Left cardiac atrium (tissue), 4 donors: ENCODE measurements around the gene INHBA. TPM values are rescaled to one million over a fixed set of nuclear protein-coding genes. Genes with fewer than 3 reads are reported as not detected.

Source experiments
- ATAC-seq, 2 donors: fragments of 200-7000 bp; cut with Tn5 transposase; one replicate each; pipeline ENCODE4 v1.9.1; 2020; ENCODE audit warnings: mild to moderate bottlenecking in 2 of 2, moderate library complexity in 2 of 2
- DNase-seq: peaks from one replicate; pipeline ENCODE4 v3.0.0-alpha.2; 2020
- intact Hi-C, 2 donors: fragments of 100-400 bp; cut with DNase I; formaldehyde crosslinking; loops; one replicate each; pipeline versions ENCODE4 v1.14.1 to v1.15.1; 2022 to 2023
- total RNA-seq, 2 donors: library from RNA; stranded (reverse); fragmentation: NEBNext Ultra II Directional; extraction: Animal tissue kit (Norgen Biotek cat#: 25700); gene quantifications; one replicate each; pipeline ENCODE4 v1.2.1, GENCODE V29; 2021
- donor health status: DM: no; HTN: yes; CAD: no.
- donor health status: DM: no; HTN: yes; CAD: no; lungs with severe emphysema.
- donor health status: DM: yes; HTN: yes; CAD: no.
- donor health status: Dilated cardiomyopathy.

INHBA gene
- total RNA-seq, 2 donors from 2014 or later = 1.5 to 15.4 TPM

DNA sequence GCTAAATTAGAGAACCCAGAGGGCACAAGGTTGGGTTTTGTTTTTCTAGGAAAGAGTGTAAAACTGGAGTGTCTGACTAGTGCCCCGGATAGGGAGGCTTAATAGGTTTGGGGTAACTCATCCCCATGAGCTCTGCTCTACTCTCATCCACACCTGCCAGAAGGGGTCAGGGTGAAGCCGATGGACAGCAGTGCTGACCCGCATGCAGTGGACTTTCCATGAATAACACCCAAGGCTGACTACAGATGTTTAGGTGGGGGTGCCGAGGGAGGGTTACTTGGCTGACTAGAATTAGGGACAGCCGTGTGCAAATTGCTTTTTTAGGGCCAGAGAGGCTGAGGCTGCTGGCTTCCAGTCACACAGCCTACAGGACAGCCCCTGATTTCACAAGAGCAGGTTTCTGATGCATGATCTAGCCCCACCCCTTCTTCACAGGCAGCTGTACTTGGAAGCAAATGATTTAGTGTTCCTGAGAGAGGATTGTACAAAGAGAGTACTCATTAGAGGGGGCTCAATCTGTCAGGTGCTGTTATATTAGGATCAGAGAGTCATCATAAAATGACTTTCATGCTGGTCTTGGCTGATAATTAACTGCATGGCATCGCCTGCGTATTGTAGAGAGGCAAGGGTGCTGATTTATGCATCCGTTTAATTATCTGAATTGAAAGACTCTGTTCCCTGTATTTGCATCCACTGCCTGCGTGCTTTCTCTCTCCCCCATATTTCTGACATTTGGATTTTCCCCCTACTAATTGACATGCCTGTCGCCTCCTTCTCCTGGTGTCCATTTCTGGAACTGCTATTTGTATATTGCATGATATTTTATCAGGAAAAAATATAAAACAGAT lies 9.5 kb downstream of the INHBA start:
- intact Hi-C loops = no loop called here
- peak; percentile 28 for DNase-seq
- ATAC-seq = peak; percentile 35 to 55

DNA sequence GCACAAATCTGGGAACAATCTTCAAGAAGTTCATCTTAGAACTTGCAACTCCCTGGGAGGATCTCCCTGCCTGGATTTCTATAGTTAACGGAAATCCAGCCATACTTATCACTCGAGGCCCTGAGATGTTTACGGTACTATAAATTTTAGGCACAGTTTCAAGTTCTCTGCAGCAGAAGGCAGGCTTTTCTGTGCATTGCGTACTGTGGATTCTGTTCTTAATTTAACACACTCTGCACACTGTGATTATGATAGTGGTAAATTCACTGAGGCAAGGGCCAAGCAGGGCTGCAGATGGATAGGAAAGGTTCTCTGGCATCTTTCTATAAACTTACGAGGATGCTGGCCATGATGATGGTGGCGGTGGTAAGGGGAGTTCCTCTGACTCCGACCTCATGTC lies 10.6 kb downstream of the INHBA start:
- DNase-seq (no peak), ATAC-seq (no peak)
- intact Hi-C loops = no loop called here

DNA sequence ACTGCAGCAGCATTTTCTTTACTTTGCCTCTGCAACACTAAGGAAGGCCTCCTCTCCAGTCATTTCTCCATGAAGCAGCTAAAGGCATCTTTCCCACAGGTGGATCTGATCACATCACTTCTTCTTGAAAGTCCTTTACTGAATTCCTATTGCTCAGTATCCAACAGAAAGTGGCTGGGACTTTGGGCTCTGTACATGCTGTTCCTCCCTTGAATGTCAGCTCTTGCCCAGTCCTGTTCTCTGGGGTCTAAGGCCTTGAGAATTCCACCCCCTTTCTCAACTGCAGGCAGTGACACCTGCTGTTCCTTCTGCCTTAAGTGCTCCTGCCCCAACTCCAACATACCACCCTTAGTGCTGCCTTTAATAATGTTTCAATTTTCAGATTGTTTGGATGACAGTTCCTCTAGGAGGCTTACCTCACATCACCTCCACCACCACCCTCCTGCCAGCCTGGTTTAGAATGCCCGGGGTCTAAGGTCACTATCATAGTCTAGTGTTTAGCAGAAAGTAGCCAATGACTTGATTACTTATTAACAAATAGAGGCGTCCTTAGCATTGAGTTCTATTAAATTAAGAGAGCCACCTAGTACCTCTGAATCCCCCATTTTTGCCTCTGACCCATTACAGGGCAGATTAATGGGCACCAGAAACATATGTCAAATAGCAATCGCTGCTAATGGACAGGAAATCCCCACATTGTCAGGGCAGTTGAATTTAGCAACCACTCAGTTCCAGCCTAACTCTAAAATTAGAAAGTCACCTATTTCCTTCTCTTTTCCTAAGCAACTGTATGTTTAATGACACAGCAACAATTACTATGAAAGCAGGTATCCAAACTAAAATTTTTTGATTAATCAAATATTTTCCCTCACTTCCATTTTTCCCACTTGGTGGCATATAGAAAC lies 11.4 kb downstream of the INHBA start:
- DNase-seq (no peak), ATAC-seq (no peak)
- intact Hi-C loops = no loop called here

DNA sequence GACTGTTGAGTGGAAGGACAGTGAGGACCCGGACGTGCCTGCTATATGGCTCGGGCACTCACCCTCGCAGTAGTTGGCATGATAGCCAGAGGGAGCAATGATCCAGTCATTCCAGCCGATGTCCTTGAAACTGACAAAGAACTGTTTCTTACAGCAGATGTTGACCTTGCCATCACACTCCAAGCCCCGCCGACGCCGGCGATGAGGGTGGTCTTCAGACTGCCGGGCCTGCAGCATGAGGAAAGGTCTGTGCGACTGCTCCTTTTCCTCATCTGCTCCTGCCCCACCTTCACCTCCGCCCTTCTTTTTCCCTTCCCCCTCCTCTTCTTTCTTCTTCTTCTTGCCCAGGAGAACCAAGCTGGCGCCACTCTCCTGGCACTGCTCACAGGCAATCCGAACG lies 13.1 kb downstream of the INHBA start:
- intact Hi-C loops = no loop called here
- ATAC-seq = no peak

DNA sequence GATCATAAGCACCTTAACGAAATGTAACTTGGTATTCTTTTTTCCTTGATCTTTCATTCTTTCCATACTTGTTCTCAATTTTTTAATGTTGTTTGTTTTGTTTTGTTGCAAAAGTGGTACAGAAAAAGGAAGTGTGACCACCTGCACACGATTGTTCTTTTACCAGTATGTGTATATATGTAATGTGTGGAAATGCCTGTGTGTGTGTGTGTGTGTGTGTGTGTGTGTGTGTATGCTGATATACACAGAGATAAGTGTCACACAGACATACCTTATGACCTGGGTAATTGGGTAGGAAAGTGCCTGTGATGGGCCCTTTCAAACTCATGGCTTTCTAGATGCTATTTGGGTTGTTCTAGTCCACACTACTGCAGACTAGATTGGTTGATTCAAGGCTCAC lies 14.0 kb downstream of the INHBA start:
- no peak for ATAC-seq
- DNase-seq = no peak
- intact Hi-C loops = no loop called here

More for the DNA sequence above, 13.1 kb downstream of the INHBA start:
- DNase-seq = no peak

DNA sequence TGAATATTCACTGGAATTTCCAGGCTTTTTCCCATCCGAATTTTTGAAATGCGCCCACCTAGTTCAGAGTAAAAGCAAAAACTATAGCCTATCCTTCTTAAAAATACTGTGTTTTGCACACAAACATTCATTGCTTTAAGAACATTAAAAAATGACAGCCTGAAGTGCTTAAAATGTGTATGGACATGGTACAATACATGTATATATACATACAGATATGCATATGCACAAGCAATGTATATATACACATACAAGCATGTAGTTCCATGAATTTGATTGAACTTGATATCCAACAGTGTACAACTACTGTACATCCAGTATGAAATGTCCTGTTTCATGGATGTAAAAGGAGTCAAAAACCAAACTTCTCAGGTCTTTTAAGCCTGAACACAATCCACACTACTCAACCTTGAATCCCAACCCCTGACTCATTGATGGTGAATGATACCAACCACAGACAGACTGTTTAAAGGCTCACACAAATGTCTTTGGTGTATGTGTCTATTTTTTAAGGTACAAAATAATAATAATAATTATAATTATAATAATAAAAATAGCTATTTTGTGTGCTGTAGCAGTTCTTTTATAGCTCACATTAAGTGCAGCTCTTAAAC lies 14.8 kb downstream of the INHBA start:
- ATAC-seq (no peak), DNase-seq (no peak)
- intact Hi-C loops = no loop called here

DNA sequence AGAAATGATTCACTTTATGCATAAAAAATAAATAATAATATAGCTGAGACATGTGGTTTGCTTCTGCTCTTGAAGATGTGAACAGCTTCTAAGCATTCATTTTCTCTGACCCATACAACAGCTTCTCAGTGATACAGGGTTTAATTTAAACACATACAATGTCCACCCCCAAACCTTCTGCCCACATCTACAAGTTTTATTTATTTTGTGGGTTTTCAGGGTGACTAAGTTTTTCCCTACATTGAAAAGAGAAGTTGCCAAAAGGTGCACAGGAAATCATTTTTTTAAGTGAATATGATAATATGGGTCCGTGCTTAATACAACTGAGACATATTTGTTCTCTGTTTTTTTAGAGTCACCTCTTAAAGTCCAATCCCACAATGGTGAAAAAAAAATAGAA lies 17.2 kb downstream of the INHBA start:
- DNase-seq = no peak
- intact Hi-C loops = no loop called here
- no peak for ATAC-seq

DNA sequence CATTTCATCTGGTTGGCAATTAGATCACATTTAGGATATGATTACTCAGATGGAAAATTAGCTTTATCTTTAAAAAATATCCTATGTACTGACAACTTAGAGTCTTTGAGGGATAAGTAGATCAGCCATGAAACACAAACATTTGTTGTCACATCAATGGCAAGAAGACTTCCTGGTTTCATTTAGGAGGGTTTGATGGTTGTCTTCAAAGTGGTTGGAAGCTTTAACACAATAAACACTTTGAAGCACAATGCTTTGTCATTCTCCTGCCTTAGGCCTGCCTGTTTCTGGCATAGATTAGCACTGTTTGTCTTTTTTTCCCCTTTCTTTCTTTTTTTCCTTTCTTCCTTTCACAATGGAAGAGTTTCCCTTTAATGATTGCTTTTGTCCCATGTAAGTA lies 20.5 kb downstream of the INHBA start:
- DNase-seq (no peak), ATAC-seq (no peak)
- intact Hi-C loops = no loop called here

DNA sequence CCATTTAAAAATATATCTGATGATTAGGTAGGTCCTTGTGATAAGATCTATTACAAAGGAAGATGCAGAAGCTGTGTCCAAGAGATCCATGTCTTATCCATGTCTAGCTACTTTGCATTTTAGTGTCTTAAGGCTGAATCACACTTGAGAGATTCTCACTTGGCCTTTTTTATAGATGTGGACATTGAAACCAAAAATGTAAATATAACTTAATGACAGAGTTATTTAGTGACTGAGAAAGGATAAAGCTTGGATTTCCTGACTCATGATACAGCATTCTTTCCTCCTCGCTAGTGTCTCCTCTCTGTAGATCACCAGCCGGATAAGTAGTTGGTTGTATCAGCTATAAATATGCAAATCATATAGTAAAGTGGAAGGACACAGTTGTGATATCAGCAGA lies 23.3 kb downstream of the INHBA start:
- intact Hi-C loops = no loop called here
- DNase-seq = no peak
- ATAC-seq = no peak

DNA sequence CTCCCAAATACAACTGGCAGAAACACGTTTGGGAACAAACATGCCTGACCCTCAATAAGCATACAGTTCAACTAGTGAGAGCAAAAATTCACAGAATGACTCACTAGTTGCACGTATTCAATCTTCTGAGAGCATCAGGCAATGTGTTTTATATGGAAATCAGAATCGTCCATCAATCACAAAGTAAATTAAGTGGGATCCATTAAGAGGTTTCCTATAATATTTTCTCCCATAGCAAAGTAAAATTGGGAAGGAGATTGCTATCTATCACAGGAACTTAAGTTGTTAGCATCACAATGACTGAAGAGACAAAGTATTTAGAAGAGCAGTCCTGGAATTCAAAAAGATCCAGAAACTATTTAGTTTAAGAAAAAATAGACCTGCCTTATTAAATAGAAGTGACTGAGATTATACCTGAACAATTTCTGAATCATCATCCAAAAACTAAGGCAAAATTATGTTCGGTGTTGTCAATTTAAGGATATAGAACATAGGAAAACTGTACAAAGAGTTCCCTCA lies 28.3 kb downstream of the INHBA start:
- ATAC-seq = no peak
- no peak for DNase-seq
- intact Hi-C loops = no loop called here

DNA sequence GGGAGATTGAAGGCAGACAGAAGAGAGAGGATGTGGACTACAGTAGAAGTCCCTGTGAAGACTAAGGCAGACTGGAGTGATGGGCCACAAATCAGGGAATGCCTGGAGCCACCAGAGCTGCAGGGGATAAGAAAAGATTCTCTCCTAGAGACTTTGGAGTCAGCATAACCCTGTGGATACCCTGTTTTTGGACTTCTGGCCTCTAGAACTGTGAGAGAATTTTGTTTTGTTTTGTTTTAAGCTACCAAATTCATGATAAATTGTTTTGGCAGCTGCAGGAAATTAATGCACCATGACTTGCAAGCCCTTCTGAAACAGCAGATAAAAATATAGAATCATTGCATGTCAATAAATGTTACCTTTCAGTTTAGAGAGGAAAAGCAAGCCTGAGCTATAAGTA lies 41.3 kb downstream of the INHBA start:
- intact Hi-C loops = no loop called here
- ATAC-seq (no peak), DNase-seq (no peak)

DNA sequence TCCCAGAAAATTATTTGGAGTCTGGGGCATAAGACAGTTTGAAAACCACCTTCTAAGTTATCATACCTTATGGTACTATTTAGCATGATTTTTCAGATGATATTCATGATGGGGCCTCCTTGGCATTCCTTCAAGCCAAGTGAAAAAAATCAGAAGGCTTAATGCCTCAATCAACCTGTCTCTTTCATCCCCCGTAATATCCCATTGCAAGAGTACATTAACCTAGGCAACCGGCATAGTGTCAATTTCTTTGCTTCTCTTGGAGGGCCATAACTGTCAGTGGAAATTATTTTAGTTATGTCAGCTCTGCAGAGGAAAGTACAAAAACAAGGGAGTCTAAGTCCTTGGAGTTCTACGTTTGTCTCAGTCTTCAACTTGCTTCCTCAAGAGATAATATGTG lies 43.4 kb downstream of the INHBA start:
- DNase-seq (no peak), ATAC-seq (no peak)
- intact Hi-C loops = no loop called here

DNA sequence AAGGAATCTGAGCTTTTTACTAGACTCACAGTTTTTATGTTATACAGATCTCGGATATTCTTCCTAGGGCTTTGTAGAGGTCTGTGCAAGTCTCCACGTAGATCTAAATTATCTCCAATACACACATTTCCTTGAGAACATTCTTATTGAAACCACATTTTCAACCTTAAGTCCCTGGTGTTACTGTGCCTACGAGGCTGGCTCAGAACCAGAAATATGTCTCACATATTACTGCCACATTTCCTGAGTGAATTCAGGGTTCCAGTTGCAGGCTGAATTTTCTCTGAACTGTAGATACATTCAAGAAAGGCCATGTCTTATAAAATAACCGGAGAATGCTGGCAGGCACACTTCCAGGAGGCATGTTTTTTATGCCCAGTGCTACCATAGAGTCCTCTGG lies 46.5 kb downstream of the INHBA start:
- intact Hi-C loops = no loop called here

DNA sequence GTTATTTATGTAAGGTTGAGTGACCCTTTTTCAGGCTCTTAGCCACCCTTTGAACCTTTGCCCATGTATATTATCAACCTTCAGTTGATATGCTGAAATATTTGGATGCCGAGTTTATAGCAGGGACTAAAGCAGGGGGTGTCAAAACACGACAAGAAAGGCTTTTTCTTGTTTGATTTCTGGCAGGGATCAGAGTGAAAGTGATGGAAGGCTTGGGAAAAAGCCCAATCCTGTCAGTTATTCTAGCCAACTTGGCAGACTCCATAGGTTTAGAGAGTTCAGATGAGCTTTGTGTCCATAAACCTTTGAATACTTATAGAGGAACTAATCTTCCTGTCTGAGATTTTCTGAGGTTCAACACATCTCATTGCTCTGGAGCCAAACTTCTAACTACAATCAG lies 47.5 kb downstream of the INHBA start:
- intact Hi-C loops = no loop called here
- DNase-seq (no peak), ATAC-seq (peak in 1 of 2 donors; percentile 34)

More for the DNA sequence above, 46.5 kb downstream of the INHBA start:
- ATAC-seq (no peak), DNase-seq (no peak)

DNA sequence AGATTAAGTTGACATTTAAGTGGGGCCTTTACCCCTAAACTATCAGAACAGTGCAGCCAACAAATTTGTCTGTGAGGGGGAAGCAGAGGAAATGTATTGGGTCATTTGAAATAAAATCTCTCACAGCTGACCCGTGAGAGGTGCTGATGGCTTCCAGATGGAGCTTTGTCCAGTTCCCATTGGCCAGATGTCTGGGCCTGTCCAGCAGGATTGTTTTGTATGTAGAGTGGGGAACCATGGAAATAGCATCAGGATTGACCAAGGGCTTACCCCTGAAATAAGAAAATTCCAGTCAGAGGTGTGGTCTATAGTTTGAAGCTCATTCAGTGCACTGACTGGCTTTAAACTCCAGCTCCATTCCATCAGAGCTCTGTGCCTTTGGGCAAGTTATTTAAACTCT lies 50.6 kb downstream of the INHBA start:
- ATAC-seq (peak in 1 of 2 donors; percentile 31), DNase-seq (no peak)
- intact Hi-C loops = no loop called here

DNA sequence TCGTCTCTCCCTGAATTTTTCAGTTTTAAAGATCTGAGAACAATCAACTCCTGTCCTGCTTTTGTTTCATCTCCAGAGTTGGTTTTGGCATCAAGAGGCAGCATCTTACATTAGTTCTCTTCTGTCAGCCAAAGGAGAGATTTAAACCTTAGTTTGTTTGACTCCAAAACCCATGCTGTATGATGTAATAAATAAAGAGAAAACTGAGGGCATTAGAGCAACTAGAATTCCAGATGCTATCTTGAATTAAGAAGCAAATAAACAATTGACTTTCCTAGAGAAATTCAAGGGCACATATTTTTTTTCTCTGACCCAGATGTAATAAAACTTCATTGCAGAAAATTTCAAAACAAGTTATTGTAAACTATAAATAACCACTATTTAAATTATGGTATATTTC lies 54.4 kb downstream of the INHBA start:
- intact Hi-C loops = no loop called here
- DNase-seq (no peak), ATAC-seq (no peak)

DNA sequence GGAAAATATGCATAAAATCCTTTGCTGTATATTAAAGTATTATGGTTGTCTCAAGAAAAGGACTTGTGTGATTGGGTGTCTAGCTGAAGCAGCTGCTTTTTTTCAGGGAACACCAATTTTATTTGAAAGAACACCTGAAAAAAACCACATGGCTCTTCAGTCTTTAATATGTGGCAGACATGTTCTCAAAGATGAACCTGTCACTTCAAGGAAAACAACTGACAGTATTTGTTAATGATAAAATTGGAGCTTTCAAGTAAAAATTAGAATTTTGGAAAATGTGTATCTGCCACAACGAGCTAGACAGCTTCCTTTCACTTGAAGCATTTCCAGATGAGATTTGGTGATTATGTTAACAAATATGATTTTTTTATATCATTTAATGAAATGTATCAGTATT lies 59.3 kb downstream of the INHBA start:
- ATAC-seq (no peak), DNase-seq (no peak)
- intact Hi-C loops = no loop called here

DNA sequence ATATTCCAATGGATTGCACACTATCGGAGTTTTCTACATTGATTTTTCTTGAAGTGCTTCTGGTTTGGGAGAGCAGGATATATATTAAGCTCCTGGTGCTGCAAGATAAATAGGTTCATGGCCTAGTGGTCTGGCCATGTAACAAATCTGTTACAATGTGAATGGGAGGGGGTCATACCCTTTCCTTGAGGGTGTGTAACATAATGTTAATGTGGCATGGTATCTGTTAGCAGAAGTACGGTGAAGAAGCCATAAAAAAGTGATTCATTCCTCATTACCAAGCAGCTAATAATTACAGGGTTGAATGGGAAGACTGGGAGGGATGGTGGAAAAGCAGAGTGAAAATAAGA lies 61.2 kb downstream of the INHBA start:
- intact Hi-C loops = no loop called here
- ATAC-seq = no peak
- no peak for DNase-seq

DNA sequence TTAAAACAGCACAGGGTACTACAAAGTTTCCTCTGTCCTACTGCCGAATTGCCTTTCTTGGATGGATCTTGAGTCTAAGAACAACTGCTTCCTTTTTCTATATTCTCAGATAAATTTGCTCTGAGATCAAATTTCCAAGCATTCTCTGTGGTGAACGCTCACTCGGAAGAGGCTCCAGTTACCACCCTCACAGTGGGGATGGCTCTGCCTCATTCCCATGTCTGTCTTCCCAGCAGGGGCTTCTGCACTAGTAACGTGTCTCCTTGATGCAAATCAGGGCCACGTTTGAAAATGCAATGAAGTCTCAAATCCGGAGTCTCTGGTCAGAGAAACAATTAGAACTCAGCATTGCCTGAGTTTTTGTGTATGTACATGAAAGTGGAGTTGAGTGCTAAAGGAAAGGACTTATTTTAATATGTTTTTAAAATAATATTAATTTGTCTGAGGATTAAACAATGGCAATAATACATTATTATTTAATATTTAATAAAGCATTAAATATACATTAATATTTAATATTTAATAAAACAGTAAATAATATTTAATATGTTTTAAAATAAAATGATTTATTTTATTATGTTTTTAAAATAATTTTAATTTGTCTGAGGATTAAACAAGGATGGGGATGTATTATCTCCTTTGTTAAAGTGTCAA lies 61.8 kb downstream of the INHBA start:
- ATAC-seq (no peak), DNase-seq (no peak)
- intact Hi-C loops = no loop called here
